Measurements from ENCODE around the gene KRT27. TPM values are rescaled to one million over a fixed set of nuclear protein-coding genes. Genes with fewer than 3 reads are reported as not detected.
"Not testable (repeated sequence)": the region's sequence is repeated elsewhere in the genome, so short reads cannot be mapped to it uniquely, and the experiment has no call there.

The KRT27 gene
- total RNA-seq, 2 donors from 2014 or later, result not detected

GRCh38 chr17:40818733-40819527, 36.6 kb upstream of the KRT27 start:
- Histone ChIP-seq H3K27ac (peak overlapping the region; percentile 80 to 90), H3K4me1 (peaks cover 0 to 14% of the 10 kb centered on the region in 2 donors), H3K27me3 (no peaks in the 10 kb centered on the region), H3K9me3 (no peaks in the 10 kb centered on the region), H3K4me3 (peak overlapping the region; percentile 67 to 70), H3K36me3 (no peaks in the 10 kb centered on the region)
- peak in 1 of 2 donors; percentile 16 for TF ChIP-seq CTCF (IDR thresholded peaks at IDR 0.05)
- peak; percentile 63 for DNase-seq (ENCODE audit: low spot score)

- no peak for TF ChIP-seq CTCF (IDR thresholded peaks at IDR 0.05)
- peak overlapping the region; percentile 80 to 90 for H3K27ac ChIP-seq
Observed at GRCh38 chr17:40818343-40818732, 36.0 kb upstream of the KRT27 start.

GRCh38 chr17:40817103-40817682, 34.8 kb upstream of the KRT27 start:
- TF ChIP-seq CTCF (IDR thresholded peaks at IDR 0.05), result no peak
- Histone ChIP-seq H3K9me3 (no peaks in the 10 kb centered on the region), H3K4me3 (no peak overlapping the region)

More at GRCh38 chr17:40818343-40818732, 36.0 kb upstream of the KRT27 start:
- Histone ChIP-seq H3K4me3 (peak overlapping the region; percentile 67 to 70), H3K36me3 (no peaks in the 10 kb centered on the region), H3K4me1 (peaks cover 0 to 14% of the 10 kb centered on the region in 2 donors), H3K27me3 (no peaks in the 10 kb centered on the region), H3K9me3 (no peaks in the 10 kb centered on the region)
- DNase-seq (ENCODE audit: low spot score), result no peak

GRCh38 chr17:40816569-40816968, 34.2 kb upstream of the KRT27 start:
- H3K36me3 ChIP-seq, result no peaks in the 10 kb centered on the region
- DNase-seq (ENCODE audit: low spot score), result no peak
- TF ChIP-seq CTCF (IDR thresholded peaks at IDR 0.05), result no peak
- no peak overlapping the region for H3K4me3 ChIP-seq
- H3K27me3 ChIP-seq, result no peaks in the 10 kb centered on the region
- no peaks in the 10 kb centered on the region for H3K9me3 ChIP-seq
- no peak overlapping the region for H3K27ac ChIP-seq
- H3K4me1 ChIP-seq, result peaks cover 0 to 14% of the 10 kb centered on the region in 2 donors

More at GRCh38 chr17:40817103-40817682, 34.8 kb upstream of the KRT27 start:
- no peaks in the 10 kb centered on the region for H3K36me3 ChIP-seq
- no peak overlapping the region for H3K27ac ChIP-seq
- H3K4me1 ChIP-seq, result peaks cover 0 to 14% of the 10 kb centered on the region in 2 donors
- no peaks in the 10 kb centered on the region for H3K27me3 ChIP-seq
- no peak for DNase-seq (ENCODE audit: low spot score)

GRCh38 chr17:40815381-40815780, 33.0 kb upstream of the KRT27 start:
- Histone ChIP-seq H3K4me3 (no peak overlapping the region), H3K27ac (no peak overlapping the region), H3K36me3 (no peaks in the 10 kb centered on the region), H3K27me3 (no peaks in the 10 kb centered on the region), H3K4me1 (peaks cover 0 to 20% of the 10 kb centered on the region in 2 donors), H3K9me3 (no peaks in the 10 kb centered on the region)
- DNase-seq (ENCODE audit: low spot score), result no peak
- no peak for TF ChIP-seq CTCF (IDR thresholded peaks at IDR 0.05)

- not testable (repeated sequence) for DNase-seq (ENCODE audit: low spot score); H3K4me3 ChIP-seq; H3K36me3 ChIP-seq; H3K9me3 ChIP-seq; H3K27me3 ChIP-seq; H3K27ac ChIP-seq
- H3K4me1 ChIP-seq, result peaks cover 0 to 25% of the 10 kb centered on the region in 2 donors
Observed at GRCh38 chr17:40814657-40815056, 32.3 kb upstream of the KRT27 start.

Data from right atrium auricular region (tissue), 2 donors.